ENCODE data around the gene TEAD2.

GRCh38 chr19:49328741-49329140, 33.5 kb downstream of the TEAD2 start:
- no peak for TF ChIP-seq POLR2A (IDR thresholded peaks at IDR 0.05)
- no peak for TF ChIP-seq CTCF (IDR thresholded peaks at IDR 0.05)

All from body of pancreas (tissue), 4 donors.